Smooth muscle cell (in vitro differentiated cells): ENCODE measurements around the gene CMTM5. TPM values are rescaled to one million over a fixed set of nuclear protein-coding genes. Genes with fewer than 3 reads are reported as not detected.
"Not testable (repeated sequence)": the region's sequence is repeated elsewhere in the genome, so short reads cannot be mapped to it uniquely, and the experiment has no call there.

Experiments used
- DNase-seq: peaks from one replicate; lab custom pipeline; 2025; ENCODE audit not compliant: unreplicated experiment; lab: John Stamatoyannopoulos, UW
- H2AFZ ChIP-seq: fragments of 200-600 bp; sonication (generic); 2 replicates; pipeline ENCODE4 v1.6.0; 2016; ENCODE audit warnings: antibody characterized with exemption, low read depth, mild to moderate bottlenecking
- H3F3A ChIP-seq: fragments of 200-600 bp; sonication (generic); 2 replicates; pipeline ENCODE4 v1.6.0; 2017; ENCODE audit warnings: antibody characterized with exemption, low read depth
- H3K27ac ChIP-seq: fragments of 200-600 bp; sonication (generic); 2 replicates; pipeline ENCODE4 v1.5.1; 2016; ENCODE audit warnings: low read depth, mild to moderate bottlenecking
- H3K27me3 ChIP-seq: fragments of 200-600 bp; sonication (generic); 2 replicates; pipeline ENCODE4 v1.6.1; 2016; ENCODE audit warnings: low read depth, mild to moderate bottlenecking
- H3K36me3 ChIP-seq: fragments of 200-600 bp; sonication (generic); 2 replicates; pipeline ENCODE4 v1.5.1; 2016; ENCODE audit warnings: low read depth
- H3K4me1 ChIP-seq: fragments of 200-600 bp; sonication (generic); 2 replicates; pipeline ENCODE4 v1.5.1; 2016; ENCODE audit warnings: low read depth
- H3K4me2 ChIP-seq: fragments of 200-600 bp; sonication (generic); 2 replicates; pipeline ENCODE4 v1.6.0; 2016; ENCODE audit warnings: mild to moderate bottlenecking
- H3K4me3 ChIP-seq: fragments of 200-600 bp; sonication (generic); 2 replicates; pipeline ENCODE4 v1.5.1; 2016; ENCODE audit warnings: mild to moderate bottlenecking
- H3K79me2 ChIP-seq: fragments of 200-600 bp; sonication (generic); 2 replicates; pipeline ENCODE4 v1.6.0; 2016; ENCODE audit warnings: low read depth, mild to moderate bottlenecking
- H3K9ac ChIP-seq: fragments of 200-600 bp; sonication (generic); 2 replicates; pipeline ENCODE4 v1.6.0; 2016; ENCODE audit warnings: low read depth
- H3K9me3 ChIP-seq: fragments of 200-600 bp; sonication (generic); replicated peaks from 2 replicates; pipeline ENCODE4 v1.5.1; 2016; ENCODE audit warnings: low read depth
- H4K20me1 ChIP-seq: fragments of 200-600 bp; sonication (generic); 2 replicates; pipeline ENCODE4 v1.6.0; 2016; ENCODE audit warnings: low read depth
- CTCF ChIP-seq: fragments of 200-600 bp; sonication (generic); IDR thresholded peaks from 2 replicates; pipeline ENCODE4 v1.5.1; 2017; ENCODE audit warnings: borderline replicate concordance, mild to moderate bottlenecking, antibody characterized with exemption; ENCODE audit not compliant: insufficient read depth, poor library complexity, severe bottlenecking
- WGBS: methylation state at CpG from one replicate; pipeline ENCODE4 v1.1.7; 2016; ENCODE audit warnings: low lambda C conversion rate; 5-methylcytosine and 5-hydroxymethylcytosine counted together
- polyA plus RNA-seq: library from polyadenylated mRNA; unstranded; fragments of >200 nt; fragmentation: Nextera tagmentation; extraction: Ambion mirVana; gene quantifications from 2 replicates; pipeline ENCODE4 v1.2.1, GENCODE V29; 2016
- total RNA-seq: library from RNA; depleted of rRNA; stranded (reverse); fragments of >200 nt; gene quantifications from 2 replicates; pipeline ENCODE4 v1.2.3, GENCODE V29; 2014

Gene CMTM5
- total and polyA plus RNA-seq, 2 experiments from 2014 or later: 0.59 TPM; not detected in 1

DNA sequence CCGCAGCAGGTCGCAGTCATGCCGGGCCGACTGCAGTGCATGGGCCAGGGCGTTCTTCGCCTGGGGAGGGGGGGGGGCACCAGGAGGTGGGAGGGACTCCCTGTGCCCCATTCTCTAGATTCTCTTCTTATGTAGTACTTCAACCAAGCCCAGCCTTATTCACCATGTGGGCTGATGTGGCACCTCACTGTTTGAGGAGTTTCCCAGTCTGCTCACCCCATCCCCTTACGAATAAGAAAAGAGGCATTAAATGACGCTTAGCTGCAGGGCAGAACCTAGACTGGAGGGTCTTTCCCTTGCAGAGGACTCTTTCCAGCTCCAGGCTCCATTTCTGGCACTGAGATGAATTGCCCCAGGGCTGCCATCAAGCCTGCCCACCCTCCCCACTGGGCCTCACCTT, 12.2 kb downstream of the CMTM5 start:
- no peak for TF ChIP-seq CTCF
- 94% methylated on average over 8 of the region's 8 CpGs for WGBS
- Histone ChIP-seq H3K27ac (no peak overlapping the region), H3K9ac (no peak overlapping the region), H3K4me3 (no peak overlapping the region), H3K27me3 (no peaks in the 10 kb centered on the region), H3K36me3 (no peaks in the 10 kb centered on the region), H3K9me3 (no peaks in the 10 kb centered on the region), H4K20me1 (no peaks in the 10 kb centered on the region), H3F3A (no peaks in the 10 kb centered on the region), H2AFZ (no peak overlapping the region), H3K79me2 (no peaks in the 10 kb centered on the region), H3K4me1 (no peaks in the 10 kb centered on the region), H3K4me2 (no peak overlapping the region)
- no peak for DNase-seq

DNA sequence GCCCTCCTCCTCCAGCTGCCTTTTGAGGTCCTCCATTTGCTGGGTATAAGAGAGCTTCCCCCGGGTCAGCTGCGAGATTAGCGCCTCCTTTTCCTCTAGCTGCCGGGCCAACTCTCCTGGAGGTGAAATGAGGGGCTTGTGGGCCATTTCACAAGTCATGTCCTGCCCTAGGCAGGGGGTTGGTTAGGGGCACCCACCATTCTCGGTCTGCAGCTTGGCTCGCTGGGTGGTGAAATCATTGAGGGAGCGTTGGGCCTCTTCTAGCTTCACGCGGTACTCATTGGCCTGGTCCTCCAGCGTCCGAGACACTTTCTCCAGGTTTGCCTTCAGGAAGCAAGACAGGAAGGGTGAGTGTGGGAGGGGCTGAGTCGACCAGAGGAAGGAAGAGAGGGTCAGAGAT, 12.6 kb downstream of the CMTM5 start:
- Histone ChIP-seq H3K79me2 (no peaks in the 10 kb centered on the region), H3K4me2 (no peak overlapping the region), H3K9ac (no peak overlapping the region), H3K36me3 (no peaks in the 10 kb centered on the region), H2AFZ (no peak overlapping the region), H3K4me3 (no peak overlapping the region), H3K9me3 (no peaks in the 10 kb centered on the region), H3K27me3 (no peaks in the 10 kb centered on the region), H3F3A (no peaks in the 10 kb centered on the region), H4K20me1 (no peaks in the 10 kb centered on the region), H3K4me1 (no peaks in the 10 kb centered on the region), H3K27ac (no peak overlapping the region)
- TF ChIP-seq CTCF: no peak
- no peak for DNase-seq
- 89% methylated on average over 12 of the region's 12 CpGs for WGBS

DNA sequence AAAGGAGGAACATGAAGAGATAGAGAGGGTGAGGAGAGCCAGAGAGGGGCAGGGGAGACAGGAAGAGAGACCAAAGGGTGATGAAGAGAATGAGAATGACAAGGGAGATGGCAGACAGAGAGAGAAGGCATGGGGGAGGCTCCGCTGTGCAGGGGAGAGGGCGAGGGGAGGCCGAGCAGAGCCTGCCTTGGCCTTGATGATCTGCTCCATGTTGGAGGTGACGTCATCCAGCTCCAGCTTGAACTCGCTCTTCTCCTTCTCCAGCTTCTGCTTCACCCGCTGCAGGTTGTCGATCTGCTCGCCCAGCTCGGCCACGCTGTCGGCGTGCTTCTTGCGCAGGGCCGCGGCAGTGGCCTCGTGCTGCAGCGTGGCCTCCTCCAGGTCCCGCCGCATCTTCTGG, 13.0 kb downstream of the CMTM5 start:
- not testable (repeated sequence) for H4K20me1 ChIP-seq, H3K9me3 ChIP-seq, H3K4me2 ChIP-seq, H3K36me3 ChIP-seq, H2AFZ ChIP-seq, H3F3A ChIP-seq, DNase-seq, H3K9ac ChIP-seq, H3K27me3 ChIP-seq, H3K27ac ChIP-seq, H3K79me2 ChIP-seq, H3K4me3 ChIP-seq, H3K4me1 ChIP-seq
- 93% methylated on average over 2 of the region's 19 CpGs for WGBS

DNA sequence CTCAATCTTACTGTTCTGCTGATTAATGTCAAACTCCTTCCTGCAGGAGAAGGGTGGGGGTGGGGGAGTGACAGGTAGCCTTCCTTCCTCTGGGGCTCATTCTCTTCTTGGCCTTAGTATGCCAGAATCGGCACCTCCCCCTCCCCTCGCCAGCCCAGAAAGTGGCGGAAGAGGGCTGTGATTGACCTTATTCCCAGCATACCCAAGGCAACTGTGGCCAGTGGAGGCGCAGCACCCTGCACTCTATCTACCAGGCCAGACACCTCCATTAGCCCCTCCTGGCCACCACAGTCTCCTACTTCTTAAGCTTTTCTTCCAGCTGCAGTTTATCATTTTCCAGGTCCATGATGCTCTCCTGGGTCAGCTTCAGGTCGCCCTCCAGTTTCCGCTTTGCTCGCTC, 15.8 kb downstream of the CMTM5 start:
- Histone ChIP-seq H3K4me1 (no peaks in the 10 kb centered on the region), H3K27ac (no peak overlapping the region), H3K4me2 (no peak overlapping the region), H3F3A (no peaks in the 10 kb centered on the region), H3K79me2 (no peaks in the 10 kb centered on the region), H4K20me1 (no peaks in the 10 kb centered on the region), H3K27me3 (no peaks in the 10 kb centered on the region), H3K9me3 (no peaks in the 10 kb centered on the region), H3K4me3 (no peak overlapping the region), H3K36me3 (no peaks in the 10 kb centered on the region), H2AFZ (no peak overlapping the region), H3K9ac (no peak overlapping the region)
- no peak for DNase-seq
- WGBS: 78% methylated on average over 7 of the region's 7 CpGs
- TF ChIP-seq CTCF: no peak
